ENCODE results near the gene ITPKB. TPM values are rescaled to one million over a fixed set of nuclear protein-coding genes. Genes with fewer than 3 reads are reported as not detected.

The ITPKB gene
- total RNA-seq, 1 donor from 2014 or later = 31.2 TPM

DNA sequence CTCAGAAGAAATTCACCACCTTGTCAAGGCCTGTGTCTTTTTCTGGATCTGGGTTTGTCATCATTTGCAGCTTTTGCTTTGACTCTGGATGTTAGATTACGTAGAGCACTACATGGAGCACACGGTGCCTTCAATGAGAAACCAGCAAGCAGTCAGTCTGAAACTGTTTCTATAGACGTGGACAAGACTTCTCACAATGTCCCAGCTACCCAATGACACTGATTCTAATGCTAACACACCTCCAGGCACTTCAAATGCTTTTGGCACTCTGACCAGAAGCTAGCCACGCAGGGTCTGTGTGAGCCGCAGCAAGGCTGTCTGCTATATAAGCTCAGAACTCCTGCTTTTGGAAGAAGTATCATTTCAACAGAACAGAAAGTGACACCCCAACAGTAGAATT, 38.2 kb downstream of the ITPKB start:
- Mint-ChIP-seq H3K27ac (peak overlapping the region; percentile 22), H3K36me3 (ENCODE audit: low read depth) (peaks cover 29% of the 10 kb centered on the region), H3K4me1 (peaks cover 48% of the 10 kb centered on the region), H3K27me3 (no peaks in the 10 kb centered on the region), H3K4me3 (no peak overlapping the region), H3K9me3 (no peaks in the 10 kb centered on the region)
- intact Hi-C loops (cut with micrococcal nuclease) = no loop called here
- DNase-seq = no peak

DNA sequence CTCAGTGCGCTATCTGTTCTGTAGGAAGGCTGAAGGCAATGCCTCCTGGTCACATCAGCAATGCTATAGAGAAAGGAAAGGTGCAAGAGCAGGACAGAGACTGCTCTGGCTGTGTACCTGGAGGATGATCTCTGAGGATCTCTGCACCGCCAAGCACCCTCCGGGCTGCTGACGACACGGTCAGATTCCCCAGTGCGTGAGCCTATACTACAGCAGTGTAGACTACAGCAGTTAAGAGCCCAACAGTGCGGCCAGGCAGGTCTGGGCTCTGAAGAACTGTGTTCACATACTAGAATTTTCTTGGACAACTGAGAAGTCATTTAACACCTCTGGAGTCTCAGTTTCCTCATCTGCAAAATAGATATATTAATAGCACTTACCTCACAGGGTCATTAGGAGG, 39.9 kb downstream of the ITPKB start:
- Mint-ChIP-seq H3K9me3 (no peaks in the 10 kb centered on the region), H3K36me3 (ENCODE audit: low read depth) (peaks cover 20% of the 10 kb centered on the region), H3K27me3 (no peaks in the 10 kb centered on the region), H3K4me3 (no peak overlapping the region), H3K27ac (no peak overlapping the region), H3K4me1 (peaks cover 40% of the 10 kb centered on the region)
- intact Hi-C loops (cut with micrococcal nuclease) = no loop called here
- no peak for DNase-seq

DNA sequence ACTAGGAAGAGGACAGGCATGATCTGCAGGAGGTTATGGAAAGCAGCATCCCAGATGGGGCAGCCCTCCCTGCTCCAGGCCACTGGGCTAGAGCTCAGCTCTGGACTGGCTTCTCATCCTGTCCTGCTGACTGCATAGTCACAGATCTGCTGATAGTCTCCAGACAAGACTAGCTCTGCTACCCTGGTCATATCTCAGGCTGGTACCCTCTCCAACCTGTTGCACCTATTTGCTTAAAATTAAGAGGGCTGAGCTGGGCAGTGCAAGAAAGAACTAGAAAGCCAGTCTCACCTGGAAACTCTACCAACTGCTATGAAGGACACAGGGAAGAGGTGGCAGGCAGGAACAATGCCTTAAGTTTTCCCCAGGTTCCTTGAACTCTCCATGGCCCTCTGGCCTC, 40.4 kb downstream of the ITPKB start:
- Mint-ChIP-seq H3K4me3 (no peak overlapping the region), H3K27ac (no peak overlapping the region), H3K36me3 (ENCODE audit: low read depth) (peaks cover 19% of the 10 kb centered on the region), H3K27me3 (no peaks in the 10 kb centered on the region), H3K4me1 (peaks cover 36% of the 10 kb centered on the region), H3K9me3 (no peaks in the 10 kb centered on the region)
- no peak for DNase-seq
- intact Hi-C loops (cut with micrococcal nuclease) = no loop called here

DNA sequence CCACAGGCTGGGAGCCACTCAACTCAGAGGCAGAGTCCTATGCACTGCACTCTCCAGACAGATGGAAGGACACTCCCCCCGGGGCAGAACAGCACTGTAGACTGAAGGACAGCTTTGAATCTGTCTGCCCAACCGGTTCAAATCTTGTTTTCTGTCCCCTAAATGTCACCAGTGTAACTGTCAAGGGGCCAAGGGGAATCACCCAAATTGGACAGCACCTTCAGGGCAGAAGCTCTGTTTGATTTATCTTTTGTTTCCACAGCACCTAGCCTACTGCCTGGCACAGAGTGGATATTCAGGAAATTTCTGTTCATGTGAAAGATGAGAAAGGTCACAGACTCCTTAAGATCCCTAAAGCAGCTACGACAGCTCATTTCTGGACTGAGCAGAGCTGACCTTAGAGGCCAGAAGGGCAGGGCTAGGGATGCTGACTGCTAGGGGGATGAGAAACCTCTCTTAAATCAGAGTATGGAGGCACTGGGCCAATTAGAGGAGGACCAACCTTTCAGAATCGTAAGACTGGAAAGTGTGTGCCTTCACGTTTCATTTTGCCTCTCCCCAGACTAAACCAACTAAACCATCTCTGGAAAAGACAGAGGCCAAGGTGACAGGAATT, 41.0 kb downstream of the ITPKB start:
- Mint-ChIP-seq H3K27me3 (no peaks in the 10 kb centered on the region), H3K4me1 (peaks cover 39% of the 10 kb centered on the region), H3K36me3 (ENCODE audit: low read depth) (peaks cover 22% of the 10 kb centered on the region), H3K9me3 (no peaks in the 10 kb centered on the region), H3K4me3 (no peak overlapping the region), H3K27ac (peak overlapping the region; percentile 72)
- no peak for DNase-seq
- intact Hi-C loops (cut with micrococcal nuclease) = no loop called here

DNA sequence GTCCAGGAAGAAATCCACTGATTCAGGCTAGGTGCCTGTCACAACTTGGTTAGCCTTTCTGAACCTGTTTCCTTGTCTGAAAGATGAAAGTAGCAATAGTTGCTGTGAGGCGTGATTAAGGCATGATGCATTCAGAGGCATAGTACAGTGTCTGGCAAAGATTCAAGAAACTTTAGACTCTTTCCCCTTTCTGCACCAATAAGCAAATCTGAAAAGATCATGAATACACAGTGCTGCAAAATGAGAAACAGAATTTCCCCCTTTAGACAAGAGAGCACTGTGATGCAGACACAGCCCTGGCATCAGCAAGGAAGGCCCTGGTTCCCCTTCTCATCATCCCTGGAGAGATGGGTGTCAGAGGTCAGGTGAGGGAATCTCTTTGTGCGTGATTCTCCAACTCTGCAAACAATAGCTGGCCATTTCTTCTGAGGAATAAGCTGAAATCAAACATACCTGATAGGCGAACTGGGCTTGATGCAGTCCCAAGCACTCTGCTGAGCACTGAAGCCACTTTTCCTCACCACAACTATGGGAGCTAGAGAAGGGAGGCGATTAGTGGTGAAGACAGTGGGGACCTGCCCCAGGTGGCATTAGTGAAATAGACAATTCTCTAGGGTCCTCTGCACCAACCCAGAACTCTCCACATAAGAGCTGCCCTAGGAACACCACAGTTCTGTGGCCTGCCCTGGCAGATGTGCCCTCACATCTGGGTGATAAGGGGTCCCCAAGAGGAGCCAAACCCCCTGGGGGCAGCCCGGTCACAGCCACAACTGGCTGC, 41.7 kb downstream of the ITPKB start:
- Mint-ChIP-seq H3K36me3 (ENCODE audit: low read depth) (peaks cover 24% of the 10 kb centered on the region), H3K9me3 (no peaks in the 10 kb centered on the region), H3K27ac (peak overlapping the region; percentile 72), H3K4me1 (peaks cover 38% of the 10 kb centered on the region), H3K27me3 (no peaks in the 10 kb centered on the region), H3K4me3 (no peak overlapping the region)
- intact Hi-C loops (cut with micrococcal nuclease) = no loop called here
- DNase-seq = no peak

DNA sequence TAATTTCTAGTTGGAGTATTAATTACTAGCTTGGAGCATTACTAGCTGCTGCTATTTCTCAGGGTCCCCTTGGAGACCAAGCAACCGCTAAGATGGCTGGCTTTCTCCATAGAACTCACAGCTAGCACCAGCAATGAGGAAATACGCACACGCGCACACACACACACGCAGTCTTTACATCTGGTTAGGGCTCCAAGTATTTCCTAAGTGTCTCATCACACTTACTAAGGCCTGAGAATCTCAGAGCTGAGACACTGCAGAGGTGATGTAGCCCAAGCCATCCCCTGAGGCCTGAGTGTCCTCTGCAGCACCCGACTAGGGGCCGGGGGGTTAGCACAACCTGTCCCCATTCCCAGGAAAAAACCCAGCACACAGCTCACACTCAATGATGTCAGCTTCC, 42.5 kb downstream of the ITPKB start:
- Mint-ChIP-seq H3K4me3 (no peak overlapping the region), H3K27me3 (no peaks in the 10 kb centered on the region), H3K27ac (no peak overlapping the region), H3K9me3 (no peaks in the 10 kb centered on the region), H3K4me1 (peaks cover 41% of the 10 kb centered on the region), H3K36me3 (ENCODE audit: low read depth) (peaks cover 29% of the 10 kb centered on the region)
- intact Hi-C loops (cut with micrococcal nuclease) = no loop called here
- no peak for DNase-seq

DNA sequence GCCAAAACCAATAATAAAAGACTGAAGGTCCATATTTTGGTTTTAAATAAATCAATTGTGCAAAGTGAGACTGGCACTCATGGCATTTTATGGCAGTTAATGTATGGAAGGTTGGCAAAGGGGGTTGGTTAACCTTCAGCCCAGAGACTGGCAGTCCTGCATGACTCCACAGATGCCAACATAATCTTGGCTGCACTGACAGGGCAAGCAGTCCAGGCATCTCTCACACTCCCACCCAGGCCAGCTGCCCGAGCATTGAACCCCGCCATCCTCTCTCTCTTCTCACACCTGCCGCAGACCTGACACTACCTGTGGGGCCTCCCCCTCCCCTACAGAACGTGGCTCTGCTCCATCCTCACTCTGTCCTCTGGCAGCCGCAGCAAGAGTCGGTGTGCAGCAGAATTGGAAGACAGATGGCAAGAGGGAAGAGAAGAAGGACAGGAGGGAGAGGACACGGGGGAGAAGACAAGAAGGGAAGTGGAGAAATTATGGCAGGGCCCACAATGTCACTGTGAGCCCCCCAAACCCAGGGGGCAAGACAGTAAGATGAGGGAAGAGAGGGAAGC, 43.7 kb downstream of the ITPKB start:
- Mint-ChIP-seq H3K27me3 (no peaks in the 10 kb centered on the region), H3K4me1 (peaks cover 45% of the 10 kb centered on the region), H3K36me3 (ENCODE audit: low read depth) (peaks cover 31% of the 10 kb centered on the region), H3K4me3 (no peak overlapping the region), H3K27ac (peak overlapping the region; percentile 11), H3K9me3 (no peaks in the 10 kb centered on the region)
- intact Hi-C loops (cut with micrococcal nuclease) = no loop called here
- DNase-seq = no peak

DNA sequence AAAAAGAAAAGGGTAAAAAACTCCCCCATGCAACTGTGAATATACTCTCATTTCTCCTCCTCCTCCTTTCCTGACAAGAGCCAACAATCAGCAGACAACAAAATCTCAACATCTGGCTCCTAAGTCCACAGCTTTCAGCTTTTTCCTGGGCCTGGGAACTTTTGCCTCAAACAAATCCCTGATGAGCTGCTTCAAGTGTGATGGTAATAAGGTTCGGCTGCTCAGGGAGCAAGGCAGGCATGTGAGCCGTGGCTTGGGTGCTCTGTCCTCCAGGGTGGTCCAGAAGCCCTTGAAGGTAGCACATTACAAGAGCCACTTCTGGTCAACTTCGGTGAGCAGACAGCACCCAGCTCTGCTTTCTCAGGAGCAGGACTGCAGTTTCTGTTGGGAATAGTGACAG, 46.3 kb downstream of the ITPKB start:
- Mint-ChIP-seq H3K27me3 (no peaks in the 10 kb centered on the region), H3K36me3 (ENCODE audit: low read depth) (peaks cover 33% of the 10 kb centered on the region), H3K27ac (peak overlapping the region; percentile 98), H3K9me3 (no peaks in the 10 kb centered on the region), H3K4me1 (peaks cover 58% of the 10 kb centered on the region), H3K4me3 (peak overlapping the region; percentile 40)
- DNase-seq = no peak
- intact Hi-C loops (cut with micrococcal nuclease) = loop anchor here (5.0 kb wide), 1 partner anchor 189 kb away; no protein-coding TSS in a partner anchor

DNA sequence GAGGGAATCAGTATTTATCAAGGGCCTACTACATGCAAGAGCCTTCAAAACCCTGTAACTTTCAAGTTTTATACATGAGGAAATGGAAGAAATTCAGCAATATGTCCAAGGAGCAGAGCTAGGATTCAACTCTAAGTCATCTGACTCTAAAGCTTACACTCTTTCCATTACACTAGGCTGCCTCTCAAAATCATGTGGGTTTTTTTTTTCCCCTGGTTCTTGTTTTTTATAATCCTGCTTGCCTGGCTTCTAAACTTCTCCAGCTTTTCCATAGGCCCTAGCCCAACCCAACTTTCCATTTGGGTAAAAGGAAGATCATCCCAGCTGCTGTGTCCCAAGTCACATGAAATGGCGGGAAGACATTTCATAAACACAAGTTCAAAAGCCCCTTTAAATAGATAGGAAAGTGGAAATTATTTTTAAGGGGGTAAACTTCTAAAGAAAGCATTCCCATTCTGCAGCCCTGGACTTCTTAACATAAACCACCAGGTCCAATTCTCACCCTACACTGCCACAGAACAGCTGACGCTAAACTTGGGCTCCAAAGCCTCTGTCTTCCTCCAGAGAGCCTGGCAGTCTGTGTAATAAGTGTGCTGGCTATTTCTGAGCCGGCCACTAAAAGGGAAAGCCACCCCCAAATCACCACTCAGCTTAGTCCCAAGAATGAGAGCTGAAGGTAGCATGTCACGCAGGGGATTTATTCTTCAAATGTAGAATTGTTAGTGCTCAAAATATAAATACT, 46.9 kb downstream of the ITPKB start:
- intact Hi-C loops (cut with micrococcal nuclease) = loop anchor here (5.0 kb wide), 1 partner anchor 190 kb away; no protein-coding TSS in a partner anchor
- Mint-ChIP-seq H3K27me3 (no peaks in the 10 kb centered on the region), H3K4me3 (peak overlapping the region; percentile 67), H3K4me1 (peaks cover 60% of the 10 kb centered on the region), H3K36me3 (ENCODE audit: low read depth) (peaks cover 30% of the 10 kb centered on the region), H3K27ac (peak overlapping the region; percentile 98), H3K9me3 (no peaks in the 10 kb centered on the region)
- DNase-seq = no peak

DNA sequence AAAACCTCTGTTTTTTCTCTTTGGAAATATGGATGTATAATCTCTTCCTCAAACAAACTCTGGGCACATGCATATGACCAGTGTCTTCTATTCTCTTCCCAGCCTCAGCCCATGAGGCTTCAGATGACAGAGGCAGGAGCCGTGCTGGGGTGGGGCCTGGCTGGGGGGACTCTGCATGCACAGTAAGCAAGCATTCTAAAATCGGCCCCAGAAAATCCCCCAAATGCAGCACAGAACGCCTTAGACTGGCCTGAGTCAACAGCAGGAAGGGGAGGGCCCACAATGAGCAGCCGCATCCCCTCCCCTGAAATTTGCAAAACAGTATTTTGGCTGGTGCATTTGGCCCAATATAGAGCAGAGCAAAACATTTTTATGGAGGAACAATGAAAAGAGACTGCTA, 47.8 kb downstream of the ITPKB start:
- H3K9me3 Mint-ChIP-seq = no peaks in the 10 kb centered on the region
- peaks cover 31% of the 10 kb centered on the region for H3K36me3 Mint-ChIP-seq (ENCODE audit: low read depth)
- no peaks in the 10 kb centered on the region for H3K27me3 Mint-ChIP-seq
- peak overlapping the region; percentile 67 for H3K4me3 Mint-ChIP-seq
- H3K27ac Mint-ChIP-seq = peak overlapping the region; percentile 98
- intact Hi-C loops (cut with micrococcal nuclease) = loop anchor here (1.0 to 5.0 kb wide), 2 partner anchors 28 to 191 kb away; no protein-coding TSS in a partner anchor
- peak; percentile 84 for DNase-seq
- H3K4me1 Mint-ChIP-seq = peaks cover 68% of the 10 kb centered on the region

DNA sequence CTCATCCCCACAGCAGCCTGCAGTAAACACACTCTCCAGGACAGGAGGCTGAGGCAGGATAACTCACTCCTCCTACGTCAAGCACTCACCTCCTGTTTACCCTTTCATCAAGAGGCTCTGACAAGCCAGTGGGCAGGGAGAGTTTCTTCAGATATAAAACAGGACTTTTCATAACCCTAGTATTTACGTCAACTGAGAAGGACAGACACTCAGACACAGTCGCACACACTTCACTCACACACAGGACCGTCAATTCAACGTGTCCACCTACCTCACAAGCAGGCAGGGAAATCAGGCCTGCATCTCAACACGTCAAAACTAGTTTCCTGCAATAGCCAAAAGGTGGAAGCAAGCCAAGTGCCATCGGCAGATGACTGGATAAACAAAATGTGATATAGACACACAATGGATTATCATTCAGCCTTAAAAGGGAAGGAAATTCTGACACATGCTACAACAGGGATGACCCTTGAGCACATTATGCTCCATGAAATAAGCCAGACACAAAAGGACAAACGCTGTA, 48.6 kb downstream of the ITPKB start:
- Mint-ChIP-seq H3K36me3 (ENCODE audit: low read depth) (peaks cover 32% of the 10 kb centered on the region), H3K9me3 (no peaks in the 10 kb centered on the region), H3K27me3 (no peaks in the 10 kb centered on the region), H3K4me1 (peaks cover 74% of the 10 kb centered on the region), H3K27ac (peak overlapping the region; percentile 98), H3K4me3 (peak overlapping the region; percentile 67)
- intact Hi-C loops (cut with micrococcal nuclease) = loop anchor here (1.0 to 5.0 kb wide), 5 partner anchors 11 to 192 kb away; partner anchors contain the start of gene ITPKB
- DNase-seq = peak; percentile 77

DNA sequence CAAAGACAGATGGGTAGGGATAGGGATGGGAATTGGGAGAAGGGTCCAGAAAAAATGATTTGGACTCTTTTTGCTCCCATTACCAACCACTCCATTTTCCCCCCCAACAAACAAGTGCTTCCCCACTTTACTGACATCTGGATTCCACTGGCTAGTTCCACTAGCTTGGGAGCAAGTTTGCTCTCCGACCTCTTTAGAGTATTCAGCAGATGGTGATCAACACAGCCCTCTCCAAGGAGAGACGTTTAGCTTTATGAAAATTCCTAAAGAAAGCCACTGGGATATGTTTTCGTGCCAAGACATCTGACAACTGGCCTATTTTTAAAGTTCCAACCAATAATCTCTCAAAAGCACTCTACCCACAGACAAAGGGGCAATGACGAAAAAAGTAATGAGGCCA, 50.3 kb downstream of the ITPKB start:
- H3K27ac Mint-ChIP-seq = peak overlapping the region; percentile 73
- intact Hi-C loops (cut with micrococcal nuclease) = no loop called here
- no peak overlapping the region for H3K4me3 Mint-ChIP-seq
- H3K36me3 Mint-ChIP-seq (ENCODE audit: low read depth) = peaks cover 42% of the 10 kb centered on the region
- no peak for DNase-seq
- H3K27me3 Mint-ChIP-seq = no peaks in the 10 kb centered on the region
- no peaks in the 10 kb centered on the region for H3K9me3 Mint-ChIP-seq
- H3K4me1 Mint-ChIP-seq = peaks cover 85% of the 10 kb centered on the region

DNA sequence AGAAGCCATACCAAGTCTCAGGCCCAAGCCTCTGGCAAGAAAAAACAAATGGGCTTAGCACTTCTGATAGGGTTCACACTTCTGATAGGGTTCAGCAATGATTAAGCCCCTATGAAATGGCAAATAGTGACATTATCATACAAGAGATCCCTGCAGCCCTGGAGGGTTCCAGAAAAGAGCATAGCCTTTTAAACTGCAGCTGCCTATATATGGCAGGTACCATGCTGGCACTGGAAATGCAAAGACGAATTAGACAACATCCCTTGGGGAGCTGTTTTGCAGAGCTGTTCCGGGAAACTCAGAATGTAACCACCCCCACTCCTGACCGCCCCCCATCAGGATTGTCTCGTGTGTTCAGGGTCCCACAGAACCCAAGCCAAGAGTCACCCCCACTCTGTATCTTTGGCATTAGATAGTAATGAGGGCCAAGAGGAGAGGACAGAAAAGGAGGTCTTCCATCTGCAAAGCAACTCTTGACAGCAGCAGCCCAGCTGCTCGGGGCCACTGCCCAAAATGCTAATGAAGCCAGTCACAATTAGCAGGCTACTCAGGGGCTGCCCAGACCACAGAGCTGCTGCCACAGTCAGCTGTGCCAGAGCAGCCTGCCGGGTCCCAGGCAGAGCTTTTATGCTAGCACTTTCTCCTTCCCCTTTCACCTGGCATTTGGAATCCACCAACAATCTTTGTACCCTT, 50.9 kb downstream of the ITPKB start:
- no peaks in the 10 kb centered on the region for H3K27me3 Mint-ChIP-seq
- no peaks in the 10 kb centered on the region for H3K9me3 Mint-ChIP-seq
- peaks cover 45% of the 10 kb centered on the region for H3K36me3 Mint-ChIP-seq (ENCODE audit: low read depth)
- no peak overlapping the region for H3K4me3 Mint-ChIP-seq
- intact Hi-C loops (cut with micrococcal nuclease) = no loop called here
- H3K4me1 Mint-ChIP-seq = peaks cover 88% of the 10 kb centered on the region
- H3K27ac Mint-ChIP-seq = peak overlapping the region; percentile 73
- no peak for DNase-seq

Data from activated CD4-positive, alpha-beta T cell treated with anti-CD3 and anti-CD28 coated beads, Interleukin-2, amount 10 ng/mL, durations not matched to agents 24 days and 14 days (primary cell).